ENCODE results near the gene KCNH2.

KCNH2 gene

GRCh38 chr7:150996376-150997074, 18.4 kb upstream of the KCNH2 start:
- DNase-seq (ENCODE audit: low read depth in 2 of 2), result no peak

GRCh38 chr7:150994838-150995510, 16.9 kb upstream of the KCNH2 start:
- no peak for DNase-seq (ENCODE audit: low read depth in 2 of 2)

GRCh38 chr7:150994141-150994837, 16.2 kb upstream of the KCNH2 start:
- no peak for DNase-seq (ENCODE audit: low read depth in 2 of 2)

GRCh38 chr7:150993511-150993910, 15.4 kb upstream of the KCNH2 start:
- no peak for DNase-seq (ENCODE audit: low read depth in 2 of 2)

GRCh38 chr7:150992833-150993302, 14.7 kb upstream of the KCNH2 start:
- DNase-seq (ENCODE audit: low read depth in 2 of 2), result no peak

GRCh38 chr7:150992051-150992640, 14.0 kb upstream of the KCNH2 start:
- DNase-seq (ENCODE audit: low read depth in 2 of 2), result no peak

GRCh38 chr7:150990416-150991186, 12.5 kb upstream of the KCNH2 start, which contains the start of gene NOS3:
TSS of gene NOS3 (plus strand) at chr7:150991017. CDS start at chr7:150993804, 2,787 bp downstream.
- DNase-seq (ENCODE audit: low read depth in 2 of 2), result no peak

- DNase-seq (ENCODE audit: low read depth in 2 of 2), result no peak
These were observed 11.3 kb upstream of the KCNH2 start for GRCh38 chr7:150989456-150989855.

- DNase-seq (ENCODE audit: low read depth in 2 of 2), result peak; percentile 42 to 61
These were observed 10.4 kb upstream of the KCNH2 start for GRCh38 chr7:150988230-150989226.

- DNase-seq (ENCODE audit: low read depth in 2 of 2), result no peak
These were observed 8.4 kb upstream of the KCNH2 start for GRCh38 chr7:150986556-150986955.

GRCh38 chr7:150986099-150986512, 8.0 kb upstream of the KCNH2 start:
- DNase-seq (ENCODE audit: low read depth in 2 of 2), result peak in 1 of 2 donors; percentile 45

GRCh38 chr7:150983893-150984368, 5.8 kb upstream of the KCNH2 start:
- DNase-seq (ENCODE audit: low read depth in 2 of 2), result no peak

GRCh38 chr7:150982351-150982750, 4.2 kb upstream of the KCNH2 start:
- no peak for DNase-seq (ENCODE audit: low read depth in 2 of 2)

GRCh38 chr7:150981644-150982043, 3.5 kb upstream of the KCNH2 start:
- DNase-seq (ENCODE audit: low read depth in 2 of 2), result no peak

GRCh38 chr7:150980663-150981062, 2.5 kb upstream of the KCNH2 start:
- no peak for DNase-seq (ENCODE audit: low read depth in 2 of 2)

GRCh38 chr7:150979713-150980390, 1.7 kb upstream of the KCNH2 start:
- DNase-seq (ENCODE audit: low read depth in 2 of 2), result no peak

GRCh38 chr7:150977382-150978125, 567 bp downstream of the KCNH2 start:
- DNase-seq (ENCODE audit: low read depth in 2 of 2), result no peak

- DNase-seq (ENCODE audit: low read depth in 2 of 2), result no peak
These were observed 1.4 kb downstream of the KCNH2 start for GRCh38 chr7:150976529-150977381.
